Fibroblast of the aortic adventitia (primary cell): ENCODE measurements around the gene NFE2. TPM values are rescaled to one million over a fixed set of nuclear protein-coding genes. Genes with fewer than 3 reads are reported as not detected.

Source experiments
- DNase-seq: peaks from one replicate; pipeline ENCODE4 v3.0.0-alpha.2; 2010; ENCODE audit warnings: low read depth
- H3K4me3 ChIP-seq: 2 replicates; pipeline ENCODE4 v1.5.1; 2011; ENCODE audit warnings: low read depth, mild to moderate bottlenecking, control low read depth, low read length, moderate library complexity
- CTCF ChIP-seq: IDR thresholded peaks from 2 replicates; pipeline ENCODE4 v1.5.1; 2011; ENCODE audit warnings: mild to moderate bottlenecking, low read length, control low read depth, inconsistent platforms; ENCODE audit not compliant: insufficient read depth
- total RNA-seq: library from RNA; depleted of rRNA; stranded (reverse); fragments of >200 nt; gene quantifications from 2 replicates; pipeline ENCODE4 v1.2.3, GENCODE V29; 2012; ENCODE audit warnings: low replicate concordance

Gene NFE2
- total RNA-seq, 1 donor: not detected

- H3K4me3 ChIP-seq: no peak overlapping the region
- peak; percentile 23 for TF ChIP-seq CTCF
- DNase-seq: peak; percentile 54
Observed at GRCh38 chr12:54337854-54338650, 37.2 kb upstream of the NFE2 start.

GRCh38 chr12:54337280-54337842 lies 36.5 kb upstream of the NFE2 start:
- peak; percentile 39 for DNase-seq
- no peak overlapping the region for H3K4me3 ChIP-seq
- peak; percentile 22 for TF ChIP-seq CTCF

DNA sequence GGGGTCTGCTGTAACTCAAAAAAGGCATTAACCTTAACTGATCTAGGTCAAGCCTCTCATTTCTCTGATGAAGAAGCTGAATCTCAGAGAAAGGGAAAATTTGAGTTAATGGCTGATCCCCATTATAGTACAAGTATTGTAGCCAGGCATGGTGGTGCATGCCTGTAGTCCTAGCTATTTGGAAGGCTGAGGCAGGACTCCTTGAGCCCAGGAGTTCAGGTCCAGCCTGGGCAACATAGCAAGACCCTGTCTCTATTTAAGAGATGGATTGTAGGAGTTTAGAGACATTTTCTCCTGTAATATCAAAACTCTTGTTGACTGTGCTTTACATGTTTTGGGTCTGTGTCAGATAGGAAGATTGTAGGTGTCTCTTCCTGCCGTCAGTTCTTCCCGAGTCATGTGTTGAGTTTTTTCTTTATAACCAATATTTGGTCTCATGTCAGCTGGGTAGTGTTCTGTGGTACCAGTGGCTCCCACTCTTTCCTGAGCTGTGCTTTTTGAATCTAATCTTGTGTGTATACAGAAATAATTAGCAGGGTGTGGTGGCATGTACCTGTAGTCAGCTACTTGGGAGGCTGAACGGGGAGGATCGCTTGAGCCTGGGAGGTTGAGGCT lies 32.7 kb upstream of the NFE2 start:
- DNase-seq: no peak
- no peak overlapping the region for H3K4me3 ChIP-seq
- no peak for TF ChIP-seq CTCF

DNA sequence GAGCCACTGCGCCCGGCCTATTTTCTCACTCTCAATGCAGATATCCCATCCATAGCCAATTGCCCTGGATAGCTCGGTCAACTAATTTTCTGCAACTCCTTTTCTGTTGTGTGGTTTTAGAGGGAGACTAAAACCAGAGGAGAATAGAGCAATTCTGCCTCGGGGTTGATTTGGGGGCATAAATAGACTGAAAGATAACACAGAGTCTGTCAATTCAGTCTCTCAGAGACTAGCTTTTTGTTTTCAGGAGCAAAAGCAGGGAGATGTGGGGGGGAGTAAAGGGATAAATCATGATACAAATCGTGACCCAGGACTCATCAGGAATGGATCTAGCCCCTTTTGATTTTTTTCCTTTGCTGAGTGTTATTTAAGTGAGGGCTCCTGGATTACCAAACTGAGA lies 30.6 kb upstream of the NFE2 start:
- no peak for DNase-seq
- no peak overlapping the region for H3K4me3 ChIP-seq

GRCh38 chr12:54330442-54330841 lies 29.6 kb upstream of the NFE2 start:
- no peak for TF ChIP-seq CTCF
- H3K4me3 ChIP-seq: no peak overlapping the region
- DNase-seq: no peak

More for the DNA sequence above, 30.6 kb upstream of the NFE2 start:
- TF ChIP-seq CTCF: no peak

DNA sequence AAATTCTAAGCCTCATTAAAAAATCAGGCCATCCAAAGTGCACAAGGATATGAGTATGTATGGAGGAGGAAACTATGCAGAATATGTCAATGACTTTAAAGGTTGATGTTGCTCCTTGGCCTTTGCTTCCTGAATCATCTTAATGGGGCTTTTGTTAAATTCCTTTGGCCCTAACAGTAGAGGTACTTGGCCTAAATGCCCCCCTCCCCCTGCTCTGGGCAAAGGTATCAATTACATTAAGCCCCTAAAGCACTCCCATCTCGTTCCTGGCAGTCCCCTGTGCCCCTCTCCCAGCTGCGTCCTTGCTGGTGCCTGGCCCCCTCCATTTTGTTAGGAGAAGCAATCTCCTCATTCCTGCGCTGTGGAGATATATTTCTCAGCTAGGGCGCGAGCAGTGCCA lies 28.9 kb upstream of the NFE2 start:
- no peak for DNase-seq

More for the DNA sequence above, 28.9 kb upstream of the NFE2 start:
- no peak overlapping the region for H3K4me3 ChIP-seq
- no peak for TF ChIP-seq CTCF
